Anterior cingulate cortex (tissue), 58 donors: Measurements from ENCODE around the gene FOXC2.

Experiments
- DNase-seq, 58 donors: peaks; one replicate each; lab custom pipeline; 2025; lab: John Stamatoyannopoulos, UW

Gene FOXC2

GRCh38 chr16:86566601-86566965, at the start of gene FOXC2:
TSS of gene FOXC2 (plus strand) at chr16:86566829. CDS start at chr16:86567336, 507 bp downstream.
- DNase-seq, result peak in 2 of 58 donors; percentile 3 to 22

GRCh38 chr16:86517033-86517432, 49.6 kb upstream of the FOXC2 start:
- DNase-seq, result no peak

- peak in 49 of 58 donors; percentile 8 to 74 (median 42) for DNase-seq
Measured at GRCh38 chr16:86517652-86518258, 48.9 kb upstream of the FOXC2 start.

GRCh38 chr16:86519007-86519648, 47.5 kb upstream of the FOXC2 start:
- DNase-seq, result no peak

GRCh38 chr16:86519649-86520316, 46.8 kb upstream of the FOXC2 start:
- peak in 32 of 58 donors; percentile 2 to 73 (median 17) for DNase-seq

GRCh38 chr16:86520317-86521210, 46.1 kb upstream of the FOXC2 start:
- no peak for DNase-seq

- DNase-seq, result no peak
Measured at GRCh38 chr16:86521236-86522197, 45.1 kb upstream of the FOXC2 start.

GRCh38 chr16:86522634-86523033, 44.0 kb upstream of the FOXC2 start:
- no peak for DNase-seq

GRCh38 chr16:86523166-86523740, 43.4 kb upstream of the FOXC2 start:
- DNase-seq, result no peak

GRCh38 chr16:86524029-86524428, 42.6 kb upstream of the FOXC2 start:
- no peak for DNase-seq

- no peak for DNase-seq
Measured at GRCh38 chr16:86525696-86526095, 40.9 kb upstream of the FOXC2 start.

DNA sequence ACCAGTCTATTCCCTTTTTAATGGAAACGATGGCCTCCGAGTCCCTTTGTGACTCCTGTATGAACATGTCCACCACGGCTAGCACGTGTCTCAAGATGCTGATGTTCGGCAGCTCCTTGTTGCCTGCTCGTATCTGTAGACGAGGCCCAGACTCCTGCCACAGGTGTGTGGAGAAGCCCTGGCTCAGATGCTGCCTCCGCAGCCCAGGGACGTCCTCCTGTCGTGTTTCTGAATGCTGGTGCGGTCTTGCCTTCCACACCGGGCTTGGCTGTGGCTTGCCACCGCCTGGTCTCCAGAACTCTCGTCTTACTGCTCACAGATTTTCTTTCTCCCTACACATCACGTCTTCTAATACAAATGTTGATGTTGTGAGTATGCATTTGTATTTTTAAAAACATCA, 39.3 kb upstream of the FOXC2 start:
- no peak for DNase-seq

DNA sequence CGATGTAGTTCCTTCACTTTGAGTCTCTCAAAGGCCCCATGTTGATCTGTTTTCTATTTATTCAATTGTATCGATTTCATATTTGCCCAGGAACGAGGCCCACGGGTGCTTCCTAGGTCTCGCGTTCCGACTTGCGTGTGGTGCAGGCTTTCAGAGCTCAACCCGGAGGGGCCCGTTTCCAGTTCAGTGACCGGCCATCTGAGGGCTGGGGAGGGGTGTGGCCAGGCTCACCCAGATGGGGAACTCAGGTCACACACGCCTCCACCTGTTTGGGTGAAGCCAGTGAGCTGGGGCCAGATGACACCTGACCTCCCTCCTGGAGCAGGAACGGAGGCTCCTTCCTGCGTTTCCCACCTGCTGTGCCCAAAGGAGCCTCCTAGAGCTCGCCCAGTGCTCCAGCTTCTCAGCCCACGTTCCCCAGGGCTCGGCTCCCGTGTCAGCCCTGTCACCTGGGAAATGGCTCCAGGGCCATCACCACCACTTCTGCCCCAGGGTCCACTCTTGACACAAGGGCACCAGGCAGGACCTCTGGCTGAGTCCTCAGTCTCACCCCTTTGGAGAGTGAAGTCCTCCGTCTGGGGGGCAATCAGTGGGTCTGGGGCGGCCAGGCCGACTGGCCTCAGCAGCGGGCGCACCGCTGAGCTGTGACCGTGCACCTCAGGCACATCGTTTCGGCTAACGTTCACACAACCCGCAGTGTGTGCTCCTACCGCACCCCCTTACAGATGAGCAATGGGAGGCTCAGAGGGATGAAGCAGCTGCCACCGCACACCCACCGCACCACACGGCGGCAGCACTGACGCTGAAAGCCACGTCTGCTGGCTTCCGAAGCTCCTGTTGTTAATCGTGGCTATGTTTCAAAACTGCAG, 38.3 kb upstream of the FOXC2 start:
- DNase-seq, result no peak

GRCh38 chr16:86529160-86529559, 37.5 kb upstream of the FOXC2 start:
- DNase-seq, result no peak

- peak in 21 of 58 donors; percentile 5 to 62 (median 29) for DNase-seq
Measured at GRCh38 chr16:86530251-86531190, 36.1 kb upstream of the FOXC2 start.

- peak in 56 of 58 donors; percentile 12 to 92 (median 80) for DNase-seq
Measured at GRCh38 chr16:86531191-86531545, 35.5 kb upstream of the FOXC2 start.
